Natural killer cell (primary cell): ENCODE measurements around the gene NPLOC4. TPM values are rescaled to one million over a fixed set of nuclear protein-coding genes. Genes with fewer than 3 reads are reported as not detected.

Experiments used
- ATAC-seq, 3 donors: fragments of 150-1000 bp in 2 of 3; fragments of 200-7000 bp in 1 of 3; cut with Tn5 transposase; 1 replicate in 1 of 3; 2 replicates in 2 of 3; pipeline ENCODE4 v1.10.0; 2021; ENCODE audit warnings: mild to moderate bottlenecking in 2 of 3, moderate library complexity in 2 of 3
- DNase-seq, 2 donors: peaks; one replicate each; pipeline versions ENCODE4 v3.0.0 to v3.0.0-alpha.2; 2013 to 2021; ENCODE audit warnings: mixed read lengths in 1 of 2
- H3K27ac ChIP-seq: one replicate; pipeline ENCODE4 v1.5.1; 2013; ENCODE audit warnings: mild to moderate bottlenecking, low read length
- H3K27me3 ChIP-seq: one replicate; pipeline ENCODE4 v1.6.1; 2013; ENCODE audit warnings: low read length; ENCODE audit not compliant: control insufficient read depth, insufficient read depth
- H3K36me3 ChIP-seq: one replicate; pipeline ENCODE4 v1.6.1; 2013; ENCODE audit warnings: low read length; ENCODE audit not compliant: control insufficient read depth, insufficient read depth
- H3K4me1 ChIP-seq: one replicate; pipeline ENCODE4 v1.6.1; 2013; ENCODE audit warnings: low read length; ENCODE audit not compliant: control insufficient read depth, insufficient read depth
- H3K4me3 ChIP-seq: one replicate; pipeline ENCODE4 v1.5.1; 2013; ENCODE audit warnings: low read length
- H3K9me3 ChIP-seq: one replicate; pipeline ENCODE4 v1.6.1; 2013; ENCODE audit warnings: low read length; ENCODE audit not compliant: control insufficient read depth, insufficient read depth
- H3K27ac Mint-ChIP-seq, 2 donors: one replicate each; pipeline ENCODE4 v1.8.0; 2022; ENCODE audit warnings: mild to moderate bottlenecking in 2 of 2, mixed read lengths in 2 of 2, moderate library complexity in 1 of 2
- H3K27me3 Mint-ChIP-seq, 2 donors: one replicate each; pipeline ENCODE4 v1.8.0; 2022; ENCODE audit warnings: low read depth in 2 of 2, mixed read lengths in 2 of 2
- H3K36me3 Mint-ChIP-seq: one replicate; pipeline ENCODE4 v1.8.0; 2022; ENCODE audit warnings: mixed read lengths
- H3K4me1 Mint-ChIP-seq, 2 donors: one replicate each; pipeline ENCODE4 v1.8.0; 2022; ENCODE audit warnings: mixed read lengths in 2 of 2
- H3K4me3 Mint-ChIP-seq: one replicate; pipeline ENCODE4 v1.8.0; 2022; ENCODE audit warnings: mild to moderate bottlenecking, moderate library complexity, mixed read lengths
- H3K9me3 Mint-ChIP-seq, 2 donors: one replicate each; pipeline ENCODE4 v1.8.0; 2022; ENCODE audit warnings: mixed read lengths in 2 of 2
- CTCF ChIP-seq: fragments of 200-600 bp; IDR thresholded peaks from one replicate; pipeline ENCODE4 v1.8.0; 2022; ENCODE audit warnings: antibody characterized with exemption
- WGBS: methylation state at CpG from one replicate; pipeline ENCODE4 v1.1.7; 2013; ENCODE audit warnings: missing lambda C conversion rate; ENCODE audit not compliant: insufficient coverage; 5-methylcytosine and 5-hydroxymethylcytosine counted together
- intact Hi-C: fragments of 100-400 bp; cut with micrococcal nuclease; formaldehyde crosslinking; loops from one replicate; pipeline ENCODE4 v1.14.2; 2022
- total RNA-seq, 4 donors: library from RNA; stranded (reverse); fragments of 120-200 nt in 1 of 4; gene quantifications; one replicate each; pipeline versions ENCODE4 v1.2.3 to v1.2.4, GENCODE V29; 2013 to 2022

Gene NPLOC4
- total RNA-seq, 3 donors from 2014 or later (not counting 1 experiment from before 2014, with no cell fraction given) = 96.2 to 117 (median 99.1) TPM

GRCh38 chr17:81563861-81564586, 72.9 kb downstream of the NPLOC4 start:
- H3K4me3 Mint-ChIP-seq = no peak overlapping the region
- 89% methylated on average over 7 of the region's 10 CpGs for WGBS
- ATAC-seq (no peak), DNase-seq (no peak)
- H3K36me3 Mint-ChIP-seq = no peaks in the 10 kb centered on the region
- H3K9me3 ChIP-seq = no peaks in the 10 kb centered on the region
- no peak overlapping the region for H3K27ac Mint-ChIP-seq
- H3K4me1 Mint-ChIP-seq = no peaks in the 10 kb centered on the region
- H3K9me3 Mint-ChIP-seq = no peaks in the 10 kb centered on the region
- no peak overlapping the region for H3K27ac ChIP-seq
- H3K36me3 ChIP-seq = peaks cover 50% of the 10 kb centered on the region
- peaks cover 6% of the 10 kb centered on the region for H3K4me1 ChIP-seq
- TF ChIP-seq CTCF = no peak
- intact Hi-C loops = no loop called here
- no peaks in the 10 kb centered on the region for H3K27me3 ChIP-seq
- no peak overlapping the region for H3K4me3 ChIP-seq
- no peaks in the 10 kb centered on the region for H3K27me3 Mint-ChIP-seq

GRCh38 chr17:81561494-81561885, 75.4 kb downstream of the NPLOC4 start:
- Mint-ChIP-seq H3K27me3 (no peaks in the 10 kb centered on the region), H3K4me1 (no peaks in the 10 kb centered on the region), H3K27ac (no peak overlapping the region), H3K9me3 (no peaks in the 10 kb centered on the region), H3K36me3 (no peaks in the 10 kb centered on the region), H3K4me3 (no peak overlapping the region)
- no peak overlapping the region for H3K4me3 ChIP-seq
- H3K36me3 ChIP-seq = peaks cover 46% of the 10 kb centered on the region
- H3K4me1 ChIP-seq = peaks cover 6% of the 10 kb centered on the region
- 83% methylated on average over 4 of the region's 4 CpGs for WGBS
- ATAC-seq (no peak), DNase-seq (no peak)
- no peaks in the 10 kb centered on the region for H3K9me3 ChIP-seq
- no peak for TF ChIP-seq CTCF
- no peaks in the 10 kb centered on the region for H3K27me3 ChIP-seq
- intact Hi-C loops = no loop called here
- H3K27ac ChIP-seq = peak overlapping the region; percentile 34

- no peak overlapping the region for H3K27ac Mint-ChIP-seq
- 90% methylated on average over 27 of the region's 27 CpGs for WGBS
- peaks cover 8% of the 10 kb centered on the region for H3K4me1 ChIP-seq
- H3K9me3 ChIP-seq = no peaks in the 10 kb centered on the region
- peaks cover 27% of the 10 kb centered on the region for H3K36me3 ChIP-seq
- H3K27me3 Mint-ChIP-seq = no peaks in the 10 kb centered on the region
- H3K27me3 ChIP-seq = no peaks in the 10 kb centered on the region
- H3K4me3 Mint-ChIP-seq = no peak overlapping the region
- DNase-seq = no peak
- no peak for ATAC-seq
- no peak for TF ChIP-seq CTCF
- intact Hi-C loops = no loop called here
- peaks cover under 1 to 2% of the 10 kb centered on the region in 2 donors for H3K4me1 Mint-ChIP-seq
- no peaks in the 10 kb centered on the region for H3K36me3 Mint-ChIP-seq
- no peak overlapping the region for H3K4me3 ChIP-seq
- H3K27ac ChIP-seq = no peak overlapping the region
- no peaks in the 10 kb centered on the region for H3K9me3 Mint-ChIP-seq
These were observed 77.7 kb downstream of the NPLOC4 start for GRCh38 chr17:81558941-81559806.
